GM18873 (cell line): ENCODE measurements around the gene MCF2.
"Not testable (repeated sequence)": the region's sequence is repeated elsewhere in the genome, so short reads cannot be mapped to it uniquely, and the experiment has no call there.

ENCODE experiments used
- ATAC-seq: cut with Tn5 transposase; IDR thresholded peaks from one replicate; pipeline ENCODE4 v1.9.1; 2021; ENCODE audit warnings: mild to moderate bottlenecking, moderate library complexity, moderate number of reproducible peaks; ENCODE audit not compliant: unreplicated experiment, low FRiP score

The MCF2 gene

DNA sequence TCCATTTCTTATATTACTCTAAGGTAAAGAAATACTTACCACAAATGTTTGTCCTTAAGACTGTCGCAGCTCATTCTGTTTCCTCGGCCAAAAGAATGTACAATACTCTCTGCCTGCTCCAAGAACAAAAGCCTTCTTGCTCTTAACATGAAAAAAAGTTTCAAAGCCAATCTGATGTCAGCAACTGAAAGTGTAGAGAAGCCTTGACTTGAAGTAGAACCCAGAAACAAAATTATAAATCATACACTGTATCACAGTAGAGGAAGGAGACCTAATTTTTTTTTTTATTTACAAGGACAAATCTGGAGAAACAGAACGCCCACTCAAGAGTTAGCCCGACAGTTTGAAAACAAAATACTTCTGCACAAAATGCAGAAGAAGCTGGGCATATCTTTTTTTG is at the start of gene MCF2:
MCF2 (minus strand) TSS at position 101 of the 400 bp plus-strand sequence. CDS start 56,423 bp downstream, outside the sequence.
- no peak for ATAC-seq

DNA sequence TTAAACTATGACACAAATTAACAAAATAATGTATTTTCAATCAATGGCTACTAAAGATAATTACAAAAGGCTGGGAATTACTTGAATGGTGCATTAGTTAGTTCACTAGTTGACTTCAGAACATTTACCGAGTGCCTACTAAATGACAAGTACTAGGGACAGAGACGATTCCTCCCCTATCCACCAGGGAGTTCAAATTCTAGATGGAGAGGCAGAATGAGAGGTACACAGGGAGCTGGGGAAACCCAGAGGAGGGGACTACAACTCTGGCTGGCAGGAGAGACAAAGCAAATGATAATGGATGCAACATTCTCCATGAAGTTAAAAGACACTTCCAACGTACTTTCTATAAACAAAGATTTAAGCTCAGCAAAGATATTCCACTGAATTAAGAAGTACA is 43.1 kb upstream of the MCF2 start:
- no peak for ATAC-seq

DNA sequence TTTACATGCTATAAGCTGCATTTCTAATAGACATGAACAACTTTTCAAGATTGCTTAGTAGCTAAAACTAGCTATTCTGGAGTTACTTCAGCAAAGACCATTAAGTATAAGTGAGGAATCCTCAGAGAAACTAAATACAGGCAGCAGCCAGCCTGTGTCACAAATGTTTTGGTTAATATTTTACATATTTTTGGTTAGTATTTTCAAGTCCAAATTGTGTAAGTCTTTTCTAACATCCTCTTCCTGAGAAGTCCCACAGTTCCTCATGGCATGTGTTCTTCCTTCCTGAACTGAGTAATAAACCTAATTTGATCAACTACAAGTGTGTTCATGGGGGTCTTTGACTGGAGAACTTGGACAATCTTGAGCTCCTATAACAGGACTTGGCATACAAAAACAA is 42.4 kb upstream of the MCF2 start:
- no peak for ATAC-seq

- ATAC-seq = peak; percentile 85
Measured at GRCh38 chrX:139739138-139739537, 31.2 kb upstream of the MCF2 start.

GRCh38 chrX:139738581-139738980 is 30.6 kb upstream of the MCF2 start:
- ATAC-seq = no peak

- ATAC-seq = no peak
Measured at GRCh38 chrX:139736151-139736550, 28.2 kb upstream of the MCF2 start.

DNA sequence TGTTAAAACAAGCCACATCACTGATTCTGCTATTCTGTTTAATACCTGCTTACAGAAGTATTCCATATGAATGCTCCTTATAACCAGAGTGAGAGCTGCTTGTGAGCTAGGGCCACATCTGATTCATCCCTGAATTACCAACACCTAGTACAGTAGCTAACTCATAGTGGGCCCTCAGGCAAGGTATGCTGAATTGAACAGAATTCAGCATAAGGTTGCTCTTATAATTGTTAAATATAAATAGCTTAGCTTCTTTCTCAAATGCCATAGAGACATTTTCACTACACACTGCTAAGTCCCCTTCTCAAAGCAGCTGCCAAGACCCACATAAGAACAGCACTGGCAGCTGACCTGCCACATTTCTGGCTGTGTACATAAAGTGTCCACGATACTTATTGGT is 27.0 kb upstream of the MCF2 start:
- no peak for ATAC-seq

GRCh38 chrX:139725720-139726119 is 17.8 kb upstream of the MCF2 start:
- peak; percentile 89 for ATAC-seq

GRCh38 chrX:139724626-139725025 is 16.7 kb upstream of the MCF2 start:
- no peak for ATAC-seq

DNA sequence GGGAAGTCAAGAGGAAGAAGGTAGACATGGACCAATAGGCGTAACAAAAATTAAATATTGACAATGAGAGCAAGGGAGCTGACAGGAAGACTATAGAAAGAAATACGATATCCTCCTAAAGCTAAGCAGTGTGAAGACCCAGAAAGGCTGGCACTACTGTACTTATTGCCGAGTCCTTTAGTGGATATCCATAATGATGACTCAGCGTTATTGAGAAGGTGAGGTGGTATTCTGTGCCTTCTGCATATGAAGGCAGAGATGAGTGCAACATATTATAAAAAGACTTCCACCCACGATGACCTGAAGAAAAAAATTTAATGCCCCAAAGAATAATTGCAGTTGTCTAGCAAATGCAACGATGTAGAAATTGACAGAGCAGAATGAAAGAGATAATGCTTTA is 13.0 kb upstream of the MCF2 start:
- no peak for ATAC-seq

GRCh38 chrX:139720136-139720535 is 12.2 kb upstream of the MCF2 start:
- ATAC-seq = no peak

DNA sequence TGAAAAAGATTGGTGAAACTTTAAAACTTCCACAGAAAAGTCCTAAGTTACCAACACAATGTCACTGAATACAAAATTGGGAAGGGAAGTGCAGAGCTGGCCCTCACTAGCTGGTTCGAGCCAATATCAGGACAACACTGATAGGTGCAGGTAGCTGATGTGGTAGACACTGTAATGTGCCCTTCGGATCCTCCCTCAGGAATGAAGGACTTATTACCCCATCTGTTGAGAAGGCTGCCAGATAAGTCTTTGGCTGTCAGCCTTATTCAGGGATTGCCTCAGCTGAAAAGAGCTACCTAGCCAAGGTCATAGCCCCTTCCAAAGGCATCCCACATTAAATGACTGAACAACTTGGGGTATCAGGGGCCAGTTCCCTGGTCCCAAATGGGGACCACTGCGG is 5.3 kb downstream of the MCF2 start:
- ATAC-seq = no peak

DNA sequence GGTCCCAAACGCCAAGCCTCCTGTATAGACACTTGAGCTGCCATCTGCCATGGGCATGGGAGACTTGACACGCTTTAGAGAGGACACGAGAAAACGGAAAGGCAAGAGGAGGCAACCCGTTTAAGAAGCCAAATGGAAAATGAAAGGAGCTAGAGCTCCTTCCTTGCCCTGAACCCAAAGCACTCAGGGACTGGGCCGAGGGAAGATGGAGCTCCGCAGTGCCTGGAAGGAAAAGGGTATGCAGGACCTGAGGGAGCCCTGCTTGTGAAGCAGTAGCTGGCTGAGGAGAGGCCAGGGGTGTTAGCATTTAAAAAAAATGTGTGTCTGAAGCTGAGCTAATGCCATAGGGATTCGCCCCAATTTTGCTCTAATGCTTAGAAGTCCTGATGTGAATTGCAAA is 15.1 kb downstream of the MCF2 start:
- no peak for ATAC-seq

DNA sequence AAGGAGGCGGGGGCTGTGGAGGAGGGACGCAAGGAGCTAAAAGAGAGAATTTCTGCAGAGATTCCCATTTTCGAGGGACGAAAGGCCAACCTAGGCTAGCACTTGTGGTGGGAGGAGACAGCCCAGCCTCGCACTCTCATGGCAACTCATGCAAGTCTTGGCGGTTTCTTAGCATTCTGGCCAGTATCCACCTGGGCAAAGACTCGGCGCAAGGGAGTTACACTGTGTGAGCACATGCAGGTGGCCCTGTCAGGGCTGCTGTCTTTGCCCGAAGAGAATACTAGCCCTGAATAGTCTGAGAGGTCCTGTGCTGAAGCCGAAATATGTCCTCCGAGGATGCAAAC is 15.5 kb downstream of the MCF2 start:
- no peak for ATAC-seq

GRCh38 chrX:139691843-139692505 is 16.0 kb downstream of the MCF2 start:
- ATAC-seq = no peak

GRCh38 chrX:139691493-139691842 is 16.5 kb downstream of the MCF2 start:
- no peak for ATAC-seq

GRCh38 chrX:139685175-139685574 is 22.8 kb downstream of the MCF2 start:
- not testable (repeated sequence) for ATAC-seq

DNA sequence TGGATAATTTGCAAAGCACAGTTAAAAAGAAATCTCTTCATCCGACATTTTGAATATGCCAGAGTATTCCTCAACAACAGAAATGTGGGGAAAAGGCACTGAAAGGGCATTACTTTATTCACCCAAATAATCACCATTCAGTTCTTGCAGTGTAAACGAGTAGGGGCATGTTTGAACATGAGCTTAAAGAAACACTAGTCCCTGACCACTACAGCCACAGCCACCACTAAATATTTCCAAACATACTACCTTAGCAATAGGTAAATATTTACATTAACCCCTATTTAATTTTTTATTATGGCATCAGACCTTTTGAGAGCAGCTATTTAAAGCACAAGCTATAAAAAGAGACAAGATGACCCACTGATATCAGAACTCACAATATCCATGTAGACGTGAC is 27.6 kb downstream of the MCF2 start:
- no peak for ATAC-seq

DNA sequence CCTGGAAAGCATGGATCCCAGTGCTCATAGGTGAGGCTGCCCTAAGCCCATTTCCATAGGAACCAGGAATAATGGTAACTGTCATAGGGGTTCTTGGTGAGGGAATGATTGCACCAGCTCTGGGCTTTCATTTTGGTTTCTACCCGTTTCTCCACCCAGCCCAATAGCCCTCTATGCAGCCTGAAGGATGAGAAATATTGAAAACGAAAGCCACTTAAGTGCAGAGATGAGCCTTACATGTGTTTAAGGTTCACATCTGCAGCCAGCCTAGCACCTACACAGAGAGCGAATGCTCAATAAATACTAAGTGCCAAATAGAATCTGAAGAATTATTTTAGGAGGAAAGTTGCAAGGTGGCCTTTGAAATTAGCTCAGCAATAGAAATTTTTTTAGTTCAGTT is 60.4 kb downstream of the MCF2 start:
- ATAC-seq = peak; percentile 63

- ATAC-seq = no peak
Measured at GRCh38 chrX:139642241-139642927, 65.6 kb downstream of the MCF2 start.

DNA sequence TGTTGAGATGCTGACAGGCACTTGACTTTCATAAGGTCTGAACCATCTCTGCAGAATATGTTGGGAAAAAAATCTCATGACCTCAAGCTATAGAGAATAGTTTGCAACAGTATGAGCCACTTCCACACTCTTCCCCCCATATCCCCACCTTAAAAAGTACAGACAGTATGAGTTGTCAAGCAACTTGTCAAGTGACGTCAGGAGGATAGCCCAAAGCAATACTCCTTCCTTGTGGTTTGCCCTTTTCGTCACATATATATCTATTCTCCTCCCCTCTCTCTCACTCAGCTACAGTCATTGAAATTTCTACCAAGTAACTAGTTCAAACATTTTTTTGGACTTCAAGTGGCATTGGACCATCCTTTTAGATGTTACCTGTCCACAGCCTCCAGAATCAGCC is 67.7 kb downstream of the MCF2 start:
- no peak for ATAC-seq

DNA sequence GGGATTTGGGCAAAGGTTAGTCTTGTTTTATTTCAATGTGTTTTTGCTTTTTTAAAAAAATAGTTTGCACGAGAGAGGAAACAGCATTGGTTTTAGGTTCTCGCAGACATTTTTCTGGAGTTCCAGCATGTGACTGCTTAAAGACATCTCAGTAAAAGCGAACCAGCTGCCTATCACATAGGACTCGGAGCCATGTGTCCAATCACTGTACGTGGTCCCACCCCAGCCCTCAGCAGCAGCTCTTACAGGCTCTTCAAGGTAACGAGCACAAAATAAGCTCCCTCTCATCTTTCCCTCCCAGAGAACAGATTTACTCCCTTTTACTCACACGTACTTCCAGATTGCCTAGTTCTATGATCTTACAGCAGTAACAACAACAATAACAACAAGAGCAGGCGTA is 68.7 kb downstream of the MCF2 start:
- ATAC-seq = no peak
